CD4-positive, alpha-beta T cell treated with Interleukin-17A for 4 hours (primary cell): Measurements from ENCODE around the gene PRM3.

ENCODE experiments used
- DNase-seq: peaks from one replicate; pipeline ENCODE4 v3.0.0-alpha.2; 2020; ENCODE audit warnings: mixed read lengths

The PRM3 gene, protein sequence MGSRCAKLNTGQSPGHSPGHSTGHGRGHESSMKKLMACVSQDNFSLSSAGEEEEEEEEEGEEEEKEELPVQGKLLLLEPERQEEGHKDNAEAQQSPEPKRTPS

DNA sequence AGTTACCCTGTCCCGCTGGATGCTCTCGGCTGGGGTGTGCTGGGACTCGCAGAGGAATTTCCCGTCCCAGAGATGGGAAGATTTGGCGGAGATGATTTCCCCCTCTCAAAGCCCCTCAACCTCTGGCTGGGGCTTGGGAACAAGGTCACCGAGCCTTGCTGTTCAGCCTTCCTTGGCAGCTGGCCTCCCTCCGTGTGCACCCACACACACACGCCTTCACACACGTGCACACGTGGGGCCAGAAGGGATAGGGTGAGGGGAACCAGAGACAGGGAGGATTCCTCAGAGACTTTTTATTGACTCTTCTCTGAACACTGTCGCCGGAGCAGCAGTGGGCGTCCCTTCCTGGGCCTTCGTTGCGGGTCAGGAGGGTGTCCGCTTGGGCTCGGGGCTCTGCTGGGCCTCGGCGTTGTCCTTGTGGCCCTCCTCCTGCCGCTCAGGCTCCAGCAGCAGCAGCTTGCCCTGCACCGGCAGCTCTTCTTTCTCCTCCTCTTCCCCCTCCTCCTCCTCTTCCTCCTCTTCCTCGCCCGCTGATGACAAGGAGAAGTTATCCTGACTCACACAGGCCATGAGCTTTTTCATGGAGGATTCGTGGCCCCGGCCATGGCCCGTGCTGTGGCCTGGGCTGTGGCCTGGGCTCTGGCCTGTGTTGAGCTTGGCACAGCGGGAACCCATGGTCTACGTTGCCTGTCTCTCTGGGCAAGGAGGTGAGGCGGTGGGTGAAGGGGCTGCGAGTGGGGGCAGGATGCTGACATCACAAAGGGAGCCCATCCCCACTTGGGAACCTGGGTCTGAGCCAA, at the start of gene PRM3:
TSS of gene PRM3 (minus strand) at position 709 of the 800 bp plus-strand sequence. CDS start at position 675, 34 bp downstream.
- no peak for DNase-seq

DNA sequence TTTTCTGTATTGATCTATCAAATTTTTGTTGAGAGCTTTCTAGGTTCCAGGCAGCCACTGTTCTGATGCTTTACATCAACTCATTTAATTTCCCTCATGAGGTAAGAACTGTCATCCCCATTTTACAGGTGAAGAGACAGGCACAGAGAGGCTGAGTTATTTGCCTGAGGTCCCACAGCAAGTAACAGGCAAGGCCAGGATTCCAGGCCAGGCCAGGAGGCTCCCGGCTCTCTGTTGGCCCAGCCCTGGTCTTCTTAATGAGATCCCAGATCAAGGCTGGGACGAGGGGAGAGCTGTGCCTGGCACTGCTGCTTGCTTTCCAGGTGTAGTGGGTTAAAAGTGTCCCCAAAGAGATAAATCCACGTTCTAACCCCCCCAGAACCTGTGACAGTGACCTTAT, 49.4 kb upstream of the PRM3 start:
- no peak for DNase-seq

DNA sequence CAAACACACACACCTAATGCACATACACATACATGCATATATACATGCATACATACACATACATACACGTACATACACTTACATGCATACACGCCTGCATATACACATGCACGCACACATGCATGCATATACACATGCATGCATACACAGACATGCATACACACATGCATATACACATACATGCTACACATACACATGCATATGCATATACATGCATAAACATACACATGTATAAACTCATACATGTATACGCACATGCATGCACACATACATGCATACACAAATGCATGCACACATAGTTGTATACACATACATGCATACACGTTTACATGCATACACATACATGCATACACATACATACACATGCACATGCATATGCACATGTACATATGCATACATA, 48.2 kb upstream of the PRM3 start:
- DNase-seq = no peak

DNA sequence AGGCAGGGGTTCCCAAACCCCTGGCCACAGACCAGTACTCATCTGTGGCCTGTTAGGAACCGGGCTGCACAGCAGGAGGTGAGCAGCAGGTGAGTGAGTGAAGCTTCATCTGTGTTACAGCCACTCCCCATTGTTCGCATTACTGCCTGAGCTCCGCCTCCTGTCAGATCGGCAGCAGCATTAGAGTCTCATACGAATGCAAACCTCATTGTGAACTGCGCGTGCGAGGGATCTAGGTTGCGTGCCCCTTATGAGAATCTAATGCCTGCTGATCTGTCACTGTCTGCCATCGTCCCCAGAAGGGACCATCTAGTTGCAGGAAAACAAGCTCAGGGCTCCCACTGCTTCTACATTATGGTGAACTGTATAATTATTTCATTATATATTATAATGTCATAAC, 46.7 kb upstream of the PRM3 start:
- no peak for DNase-seq

DNA sequence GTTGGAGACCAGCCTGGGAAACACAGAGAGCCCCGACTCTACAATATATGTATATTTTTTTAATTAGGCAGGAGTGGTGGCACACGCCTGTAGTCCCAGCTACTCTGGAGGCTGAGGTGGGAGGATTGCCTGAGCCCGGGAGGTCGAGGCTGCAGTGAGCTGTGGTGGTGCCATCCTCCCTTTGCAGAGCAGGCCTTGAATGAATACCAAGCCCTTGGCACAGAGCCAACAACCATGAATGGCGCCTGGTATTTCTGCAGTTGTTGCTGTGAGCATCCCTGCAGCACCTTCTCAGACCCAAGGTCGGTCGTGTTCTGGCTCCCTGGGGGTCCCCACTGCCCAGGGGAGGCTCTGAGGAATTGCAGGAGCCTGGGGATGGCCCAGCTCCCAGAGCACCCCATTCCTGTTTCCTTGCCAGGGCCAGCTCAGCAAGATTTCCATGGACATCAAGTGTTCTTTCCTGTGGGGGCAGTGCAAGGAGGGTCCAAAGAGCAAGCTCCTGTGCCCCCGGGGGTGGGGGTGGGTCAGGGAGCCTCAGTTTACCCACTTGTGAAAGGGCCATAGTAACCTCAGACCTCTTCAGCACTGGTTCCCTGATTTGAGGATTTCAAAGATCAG, 46.2 kb upstream of the PRM3 start:
- DNase-seq = no peak

DNA sequence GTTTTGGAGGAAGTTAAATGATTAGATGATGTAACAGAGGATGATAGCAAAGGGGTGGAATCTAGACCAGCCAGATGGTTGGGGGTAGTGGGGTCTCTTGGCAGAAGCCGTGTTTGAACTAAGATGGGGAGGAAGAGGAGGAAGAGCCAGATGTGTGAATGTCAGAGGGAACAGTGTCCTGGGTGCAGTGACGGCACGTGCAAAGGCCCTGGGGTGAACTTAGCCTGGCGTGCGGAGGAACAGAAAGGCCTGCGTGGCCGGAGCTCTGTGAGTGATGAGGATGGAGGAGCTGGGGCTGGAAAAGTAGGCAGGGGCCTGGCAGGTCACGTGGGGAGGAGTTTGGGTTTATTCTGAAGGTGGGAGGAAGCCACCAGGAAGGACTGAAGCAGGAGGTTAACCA, 45.4 kb upstream of the PRM3 start:
- DNase-seq = no peak

DNA sequence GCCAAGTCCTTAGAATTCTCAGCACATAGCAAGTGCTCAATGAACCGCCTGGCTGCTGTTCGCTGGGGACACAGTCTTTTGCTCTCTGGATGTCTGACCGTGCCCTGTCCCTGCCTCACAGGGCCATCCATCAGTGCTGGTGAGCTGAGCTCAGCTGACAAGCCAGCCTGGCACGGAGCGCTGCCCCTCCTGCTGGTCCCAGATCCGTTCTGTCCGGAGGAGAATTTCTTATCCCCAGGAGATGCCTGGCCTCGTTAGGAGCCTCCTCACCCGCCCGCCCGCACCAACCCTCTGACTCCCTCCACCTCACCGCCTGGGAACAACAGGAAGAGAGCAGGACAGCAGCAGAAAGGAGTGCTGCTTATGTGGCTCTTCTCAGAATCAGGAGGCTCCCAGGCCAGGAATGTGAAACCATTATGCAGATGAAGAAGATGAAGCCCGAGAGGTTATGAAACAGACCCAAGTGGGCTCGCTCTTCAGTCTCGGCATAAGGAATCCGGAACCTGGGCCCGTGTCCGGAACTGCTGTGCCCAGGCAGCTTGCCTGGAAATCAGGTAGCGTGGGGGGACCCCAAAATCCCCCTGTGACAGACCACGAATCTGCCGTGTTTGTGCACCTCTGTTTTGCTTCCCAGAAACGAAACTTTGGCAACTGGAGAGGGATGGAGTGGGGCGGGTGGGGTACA, 43.0 kb upstream of the PRM3 start:
- DNase-seq = no peak

DNA sequence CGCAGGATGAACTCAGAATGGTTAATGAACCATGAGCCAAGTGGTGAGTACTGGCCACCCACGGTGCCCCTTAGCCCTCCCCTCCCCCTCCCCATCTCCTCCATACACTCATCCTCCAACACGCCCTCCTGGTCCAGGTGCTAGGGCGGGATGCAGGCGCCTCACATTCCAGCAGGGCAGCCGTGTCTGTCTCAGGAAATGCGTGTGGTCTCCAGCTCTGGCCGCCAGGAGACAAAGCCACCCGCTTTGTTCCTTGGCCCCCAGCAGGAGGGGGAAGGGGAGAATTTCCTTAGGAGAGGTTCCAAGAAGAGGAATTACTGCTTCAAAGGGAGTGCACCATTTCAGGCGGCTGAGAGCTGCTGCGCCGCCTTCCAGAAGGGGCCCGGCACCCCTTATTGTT, 42.1 kb upstream of the PRM3 start:
- no peak for DNase-seq

DNA sequence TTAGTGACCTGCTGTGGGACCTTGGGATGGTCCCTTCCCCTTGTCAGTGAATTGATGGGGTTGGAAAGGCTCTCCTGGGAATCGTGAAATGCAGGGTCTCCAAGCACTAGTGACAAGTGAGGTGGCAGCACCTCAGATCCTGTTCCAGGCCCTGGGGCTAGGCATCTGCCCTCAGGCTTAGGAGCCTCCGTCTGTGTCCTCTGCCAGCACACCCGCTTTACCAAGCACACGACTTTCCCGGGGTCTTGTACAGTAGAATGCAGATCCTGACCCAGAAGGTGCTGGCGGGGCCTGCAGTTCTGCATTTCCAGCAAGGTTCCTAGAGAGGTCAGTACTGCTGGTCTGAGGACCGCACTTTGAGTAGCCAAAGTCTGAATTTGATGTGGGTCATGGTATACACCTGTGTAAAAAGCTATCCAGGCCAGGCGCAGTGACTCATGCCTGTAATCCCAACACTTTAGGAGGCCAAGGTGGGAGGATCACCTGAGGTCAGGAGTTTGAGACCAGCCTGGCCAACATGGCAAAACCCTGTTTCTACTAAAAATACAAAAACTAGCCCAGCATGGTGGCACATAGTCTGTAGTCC, 41.0 kb upstream of the PRM3 start:
- DNase-seq = no peak

DNA sequence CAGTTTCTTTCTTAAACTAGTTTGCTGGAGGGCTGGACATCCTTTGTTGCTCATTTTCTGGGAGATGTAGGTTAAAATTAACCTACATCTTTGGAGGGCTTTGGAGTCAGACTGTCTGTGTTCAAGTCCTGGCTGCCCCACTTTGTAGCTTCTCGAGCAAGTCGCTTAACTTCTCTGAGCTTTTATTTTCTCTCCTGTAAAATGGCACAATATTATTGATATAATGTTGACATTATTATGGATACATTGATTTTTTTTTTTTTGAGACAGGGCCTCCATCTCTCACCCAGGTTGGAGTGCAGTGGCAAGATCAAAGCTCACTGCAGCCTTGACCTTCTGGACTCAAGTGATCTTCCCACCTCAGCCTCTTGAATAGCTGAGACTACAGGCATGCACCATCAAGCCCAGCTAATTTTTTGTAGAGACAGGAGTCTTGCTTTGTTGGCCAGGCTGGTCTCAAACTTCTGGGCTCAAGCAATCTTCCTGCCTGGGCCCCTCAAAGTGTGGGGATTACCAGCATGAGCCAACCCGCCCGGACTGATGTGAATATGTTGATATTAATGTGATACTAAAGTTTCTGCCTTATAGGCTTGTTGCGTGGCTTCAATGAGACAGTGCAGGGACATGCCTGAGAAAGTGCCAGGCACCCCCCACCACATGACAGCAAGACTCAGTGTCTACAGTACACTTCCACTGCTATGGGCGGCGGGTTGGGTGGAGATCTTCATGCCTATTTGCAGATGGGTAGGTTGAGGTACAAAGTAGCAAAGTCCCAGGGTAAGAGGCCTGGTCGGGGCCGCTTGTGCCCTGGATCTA, 40.3 kb upstream of the PRM3 start:
- DNase-seq = no peak

DNA sequence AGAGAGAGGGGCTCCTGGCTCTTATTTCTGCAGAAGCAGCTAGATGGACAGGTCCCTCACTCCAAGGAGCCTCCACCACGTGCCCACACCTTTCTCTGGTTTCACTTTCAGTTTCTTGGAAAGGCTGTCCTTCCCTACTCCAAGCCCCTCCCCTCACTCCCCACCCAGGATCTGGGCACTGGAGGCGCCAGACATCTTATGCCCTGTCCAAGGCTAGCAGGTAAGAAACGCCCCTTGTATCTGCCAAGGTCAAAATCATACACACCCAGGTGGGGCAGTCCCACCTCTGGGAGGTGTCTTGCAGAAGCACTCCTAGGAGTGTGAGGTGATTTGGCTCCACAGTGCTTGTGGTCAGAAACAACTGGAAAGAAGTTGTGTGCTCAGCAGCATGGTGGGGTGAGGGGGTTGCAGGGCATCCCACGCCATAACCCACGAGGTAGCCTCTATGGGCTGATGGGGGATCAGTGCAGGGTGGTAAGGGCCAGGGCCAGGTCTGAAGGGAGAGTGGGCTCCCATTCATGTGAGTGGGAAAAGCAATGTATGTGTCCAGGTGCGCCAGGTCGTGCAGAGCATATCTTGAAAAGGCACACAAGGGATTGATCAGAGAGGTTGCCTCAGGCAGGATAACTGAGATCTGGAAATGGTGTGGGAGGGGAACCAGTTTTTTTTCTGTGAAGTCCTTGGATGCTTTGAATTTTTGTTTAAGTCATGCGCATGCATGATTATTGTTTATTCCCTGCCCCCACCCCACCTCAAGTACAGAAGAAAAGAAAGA, 39.5 kb upstream of the PRM3 start:
- peak; percentile 41 for DNase-seq

DNA sequence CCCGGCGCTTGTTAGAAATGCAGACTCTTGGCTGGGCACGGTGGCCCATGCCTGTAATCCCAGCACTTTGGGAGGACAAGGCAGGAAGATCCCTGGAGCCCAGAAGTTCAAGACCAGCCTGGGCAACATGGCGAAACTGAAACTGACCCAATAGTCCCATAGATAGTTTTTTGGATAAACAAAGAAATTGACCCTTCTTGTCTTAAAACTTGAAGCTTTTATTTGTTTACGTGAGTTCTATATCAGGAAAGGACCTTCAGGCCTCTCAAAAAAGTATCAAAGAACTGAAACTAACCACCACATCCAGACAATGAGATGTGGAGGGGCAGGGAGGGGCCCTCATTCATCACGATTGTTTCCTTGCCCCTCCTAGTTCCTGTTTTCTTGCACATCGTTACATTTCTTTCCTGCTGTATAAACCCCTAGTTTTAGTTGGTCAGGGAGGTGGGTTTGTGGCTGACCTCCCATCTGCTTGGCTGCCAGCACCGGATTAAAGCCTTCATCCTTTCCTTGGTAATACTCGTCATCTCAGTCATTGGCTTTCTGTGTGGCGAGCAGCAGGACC, 37.6 kb upstream of the PRM3 start:
- peak; percentile 51 for DNase-seq

DNA sequence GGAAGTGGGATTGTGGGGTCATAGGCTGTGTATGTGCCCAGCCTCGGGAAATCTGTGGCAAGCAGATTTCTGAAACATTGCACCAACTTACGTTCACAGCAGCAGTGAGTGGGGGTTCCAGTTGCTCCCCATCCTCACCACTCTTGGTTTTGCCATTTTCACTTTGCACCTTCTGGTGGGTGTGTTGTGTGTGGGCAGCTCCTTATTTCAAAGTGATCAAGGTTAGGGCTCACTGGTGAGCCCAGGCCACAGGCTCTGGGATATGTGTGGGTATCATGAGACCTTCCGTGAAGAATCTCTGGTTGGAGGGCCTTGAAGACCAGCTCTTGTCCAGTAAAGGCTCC, 37.2 kb upstream of the PRM3 start:
- DNase-seq = no peak

DNA sequence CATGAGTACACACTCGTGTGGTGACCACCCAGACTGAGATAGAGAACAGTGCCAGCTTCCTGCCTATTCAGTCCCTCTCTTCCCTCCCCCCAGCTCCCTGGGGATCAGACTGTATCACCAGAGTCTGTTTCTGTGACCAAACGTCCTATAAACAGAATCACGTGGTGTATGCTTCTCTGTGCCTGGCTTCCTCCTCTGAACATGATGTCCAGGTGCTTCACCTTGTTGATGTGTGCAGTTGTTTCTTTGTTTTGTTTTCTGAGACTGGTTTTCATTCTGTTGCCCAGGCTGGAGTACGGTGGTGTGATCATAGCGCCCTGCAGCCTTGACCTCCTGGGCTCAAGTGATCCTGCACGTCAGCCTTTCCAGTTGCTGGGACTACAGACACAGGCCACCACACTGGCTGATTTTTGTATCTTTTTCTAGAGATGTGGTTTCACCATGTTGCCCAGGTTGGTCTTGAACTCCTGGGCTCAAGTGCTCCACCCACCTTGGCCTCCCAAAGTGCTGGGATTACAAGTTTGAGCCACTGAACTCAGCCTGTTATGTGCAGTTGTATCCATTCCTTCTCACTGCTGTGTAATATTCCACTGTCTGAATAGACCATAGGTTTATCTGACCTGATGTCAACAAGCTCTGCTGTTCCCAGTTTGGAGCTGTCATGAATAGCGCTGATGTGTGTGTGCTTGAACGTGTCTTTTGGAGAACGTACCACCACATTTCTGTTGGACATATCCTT, 36.6 kb upstream of the PRM3 start:
- no peak for DNase-seq

DNA sequence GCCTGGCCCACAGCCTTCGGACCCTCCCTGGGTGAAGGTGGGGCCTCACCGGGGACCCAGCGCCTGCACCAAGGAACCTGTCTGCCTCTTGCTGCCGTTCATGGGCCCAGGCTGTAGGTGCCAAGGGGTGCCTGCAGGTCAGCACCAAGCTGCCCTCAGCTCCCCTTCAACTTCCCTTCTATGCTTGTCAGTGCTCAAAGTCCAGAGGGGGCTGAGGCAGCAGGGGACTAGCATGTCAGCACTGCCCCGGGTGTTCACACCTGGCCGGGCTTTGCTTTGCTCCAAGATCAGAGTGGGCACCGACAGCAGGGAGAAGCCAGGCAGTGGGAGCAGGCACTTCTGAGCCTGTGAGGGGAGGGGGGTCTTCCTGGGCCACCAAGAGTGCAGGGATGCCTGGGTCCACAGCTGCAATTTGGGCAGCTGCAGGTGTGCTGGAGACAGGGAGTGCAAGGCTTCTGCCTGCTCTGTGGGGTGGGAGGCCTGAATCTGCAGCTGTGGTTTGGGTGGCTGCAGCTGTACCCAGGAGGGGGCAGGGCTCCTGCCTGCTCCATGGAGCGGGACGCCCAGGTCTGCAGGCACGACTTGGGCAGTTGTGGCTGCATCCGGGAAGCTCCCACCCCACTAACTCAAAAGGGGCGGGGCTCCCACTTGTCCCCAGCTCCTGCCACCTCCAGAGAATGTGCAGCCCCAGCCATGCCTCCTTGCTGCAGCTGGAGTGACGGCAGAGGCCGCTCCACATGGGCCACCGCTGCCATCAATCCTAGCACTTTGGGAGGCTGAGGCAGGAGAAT, 35.3 kb upstream of the PRM3 start:
- no peak for DNase-seq

DNA sequence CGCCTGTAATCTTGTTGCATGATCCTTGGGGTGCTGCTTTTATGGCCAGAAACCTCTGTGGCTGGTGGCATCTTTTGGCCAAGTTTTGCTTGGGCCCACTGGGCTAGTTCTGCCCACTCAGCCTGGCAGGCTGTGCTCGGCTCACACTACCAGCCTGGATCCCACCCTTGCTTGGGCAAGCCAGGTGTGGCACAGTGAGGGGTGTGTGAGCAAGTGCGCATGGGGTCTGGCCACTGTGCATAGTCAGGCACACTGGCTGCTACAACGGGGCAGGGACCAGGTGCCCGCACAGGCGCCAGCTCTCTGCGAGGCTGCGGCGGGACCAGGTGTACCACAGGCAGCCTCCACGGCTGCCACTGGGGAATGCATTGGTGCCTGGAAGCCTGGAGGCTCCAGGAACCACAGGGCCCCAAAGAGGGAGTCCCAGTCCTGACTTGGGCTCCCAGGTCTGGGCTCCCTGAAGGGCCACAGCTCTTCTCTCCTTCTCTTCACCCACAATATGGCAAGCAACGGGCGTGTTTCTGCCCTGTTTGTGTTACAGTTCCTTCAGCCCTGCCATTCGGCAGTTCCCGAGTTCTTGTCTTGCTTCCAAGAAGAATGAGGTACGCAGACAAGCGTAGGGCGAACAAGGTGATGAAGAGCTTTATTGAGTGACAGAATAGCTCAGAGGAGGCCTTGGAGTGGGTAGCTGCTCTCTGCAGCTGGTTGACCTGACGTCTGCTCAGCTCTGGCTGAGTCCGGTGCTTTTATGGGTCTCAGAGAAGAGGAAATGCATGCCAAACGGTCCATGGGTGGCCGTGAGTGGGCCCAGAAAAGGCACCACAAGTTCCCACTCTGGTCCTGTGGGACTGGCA, 34.4 kb upstream of the PRM3 start:
- DNase-seq = no peak

DNA sequence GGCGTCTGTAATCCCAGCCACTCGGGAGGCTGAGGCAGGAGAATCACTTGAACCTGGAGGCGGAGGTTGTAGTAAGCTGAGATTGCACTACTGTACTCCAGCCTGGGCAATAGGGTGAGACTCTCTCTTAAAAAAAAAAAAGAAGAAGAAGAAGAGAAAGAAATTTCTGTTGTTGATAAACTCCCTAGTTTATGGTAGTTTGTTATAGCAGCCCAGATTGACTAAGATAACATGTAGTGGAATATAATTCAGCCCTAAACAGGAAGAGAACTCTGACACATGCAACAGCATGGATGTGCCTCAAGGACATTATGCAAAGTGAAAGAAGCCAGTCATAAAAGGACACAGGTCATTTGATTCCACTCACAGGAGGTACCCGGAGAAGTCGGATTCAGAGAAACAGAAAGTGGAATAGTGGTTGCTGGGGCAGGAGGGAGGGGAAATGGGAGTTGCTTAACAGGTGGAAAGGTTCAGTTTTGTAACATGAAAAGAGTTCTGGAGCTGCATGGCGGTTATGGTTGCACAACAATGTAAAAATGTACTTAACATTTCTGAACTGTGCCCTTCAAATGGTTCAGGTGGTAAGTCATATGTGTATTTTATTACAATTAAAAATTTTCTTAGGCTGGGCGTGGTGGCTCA, 33.7 kb upstream of the PRM3 start:
- DNase-seq = no peak

DNA sequence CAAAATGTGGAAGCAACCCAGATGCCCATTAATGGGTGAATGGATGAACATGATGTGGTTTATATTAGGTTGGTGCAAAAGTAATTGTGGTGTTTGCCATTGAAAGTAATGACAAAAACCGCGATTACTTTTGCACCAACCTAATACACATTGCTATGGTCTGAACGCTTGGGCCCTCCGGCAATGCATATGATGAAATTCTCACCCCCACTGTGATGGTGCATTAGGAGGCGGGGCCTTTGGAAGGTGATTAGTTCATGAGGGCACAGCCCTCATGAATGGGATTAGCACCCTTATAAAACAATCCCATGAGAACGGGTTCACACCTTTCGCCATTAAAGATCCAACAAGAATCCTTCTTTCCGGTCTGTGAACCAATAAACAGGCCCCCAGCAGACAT, 33.0 kb upstream of the PRM3 start:
- no peak for DNase-seq
